ENCODE results near the gene APLNR.

APLNR gene

GRCh38 chr11:57230791-57231538 is 6.1 kb downstream of the APLNR start:
- WGBS: 54% methylated on average over 18 of the region's 18 CpGs
- Histone ChIP-seq H3K4me3 (ENCODE audit: low read length) (no peak overlapping the region), H3K4me1 (ENCODE audit: insufficient read depth, low read length) (peaks cover 9% of the 10 kb centered on the region; the same call in 1 of the 2 replicates), H3K27ac (ENCODE audit: low read depth, low read length) (no peak overlapping the region), H3K9ac (ENCODE audit: low read depth, low read length) (no peak overlapping the region), H3K36me3 (ENCODE audit: insufficient read depth, low read length) (no peaks in the 10 kb centered on the region), H3K9me3 (ENCODE audit: insufficient read depth, low read depth, low read length) (no peaks in the 10 kb centered on the region), H3K27me3 (ENCODE audit: insufficient read depth, low read length) (0 out of 2 replicates have a peak, but pooled peaks cover 5% of the 10 kb centered on the region)

- no peak overlapping the region for H3K4me3 ChIP-seq (ENCODE audit: low read length)
- WGBS: 80% methylated on average over 5 of the region's 5 CpGs
- no peak overlapping the region for H3K27ac ChIP-seq (ENCODE audit: low read depth, low read length)
- peaks cover 9% of the 10 kb centered on the region; the same call in 1 of the 2 replicates for H3K4me1 ChIP-seq (ENCODE audit: insufficient read depth, low read length)
- no peaks in the 10 kb centered on the region for H3K36me3 ChIP-seq (ENCODE audit: insufficient read depth, low read length)
- no peaks in the 10 kb centered on the region for H3K9me3 ChIP-seq (ENCODE audit: insufficient read depth, low read depth, low read length)
- 0 out of 2 replicates have a peak, but pooled peaks cover 5% of the 10 kb centered on the region for H3K27me3 ChIP-seq (ENCODE audit: insufficient read depth, low read length)
- H3K9ac ChIP-seq (ENCODE audit: low read depth, low read length): no peak overlapping the region
Observed at GRCh38 chr11:57230316-57230715, 6.7 kb downstream of the APLNR start.

GRCh38 chr11:57228600-57228999 is 8.4 kb downstream of the APLNR start:
- Histone ChIP-seq H3K9ac (ENCODE audit: low read depth, low read length) (no peak overlapping the region), H3K27me3 (ENCODE audit: insufficient read depth, low read length) (0 out of 2 replicates have a peak, but pooled peaks cover 5% of the 10 kb centered on the region), H3K4me1 (ENCODE audit: insufficient read depth, low read length) (peaks cover 9% of the 10 kb centered on the region; the same call in 1 of the 2 replicates), H3K9me3 (ENCODE audit: insufficient read depth, low read depth, low read length) (no peaks in the 10 kb centered on the region), H3K4me3 (ENCODE audit: low read length) (no peak overlapping the region), H3K36me3 (ENCODE audit: insufficient read depth, low read length) (no peaks in the 10 kb centered on the region), H3K27ac (ENCODE audit: low read depth, low read length) (no peak overlapping the region)
- 53% methylated on average over 3 of the region's 3 CpGs for WGBS

- Histone ChIP-seq H3K9me3 (ENCODE audit: insufficient read depth, low read depth, low read length) (no peaks in the 10 kb centered on the region), H3K4me3 (ENCODE audit: low read length) (no peak overlapping the region), H3K27me3 (ENCODE audit: insufficient read depth, low read length) (no peaks in the 10 kb centered on the region), H3K9ac (ENCODE audit: low read depth, low read length) (no peak overlapping the region), H3K27ac (ENCODE audit: low read depth, low read length) (no peak overlapping the region), H3K36me3 (ENCODE audit: insufficient read depth, low read length) (no peaks in the 10 kb centered on the region), H3K4me1 (ENCODE audit: insufficient read depth, low read length) (peaks cover 4% of the 10 kb centered on the region; the same call in 1 of the 2 replicates)
Observed at GRCh38 chr11:57224537-57224936, 12.5 kb downstream of the APLNR start.

GRCh38 chr11:57224128-57224527 is 12.9 kb downstream of the APLNR start:
- Histone ChIP-seq H3K4me3 (ENCODE audit: low read length) (no peak overlapping the region), H3K9me3 (ENCODE audit: insufficient read depth, low read depth, low read length) (no peaks in the 10 kb centered on the region), H3K36me3 (ENCODE audit: insufficient read depth, low read length) (no peaks in the 10 kb centered on the region), H3K27me3 (ENCODE audit: insufficient read depth, low read length) (no peaks in the 10 kb centered on the region), H3K27ac (ENCODE audit: low read depth, low read length) (no peak overlapping the region), H3K9ac (ENCODE audit: low read depth, low read length) (no peak overlapping the region), H3K4me1 (ENCODE audit: insufficient read depth, low read length) (peaks cover 4% of the 10 kb centered on the region; the same call in 1 of the 2 replicates)
- 72% methylated on average over 2 of the region's 2 CpGs for whole genome bisulfite sequencing

GRCh38 chr11:57223601-57224000 is 13.4 kb downstream of the APLNR start:
- Histone ChIP-seq H3K9me3 (ENCODE audit: insufficient read depth, low read depth, low read length) (no peaks in the 10 kb centered on the region), H3K4me1 (ENCODE audit: insufficient read depth, low read length) (peaks cover 4% of the 10 kb centered on the region; the same call in 1 of the 2 replicates), H3K9ac (ENCODE audit: low read depth, low read length) (no peak overlapping the region), H3K36me3 (ENCODE audit: insufficient read depth, low read length) (no peaks in the 10 kb centered on the region), H3K27ac (ENCODE audit: low read depth, low read length) (no peak overlapping the region), H3K27me3 (ENCODE audit: insufficient read depth, low read length) (no peaks in the 10 kb centered on the region), H3K4me3 (ENCODE audit: low read length) (no peak overlapping the region)
- 91% methylated on average over 3 of the region's 3 CpGs for WGBS

GRCh38 chr11:57222239-57222638 is 14.8 kb downstream of the APLNR start:
- Histone ChIP-seq H3K4me1 (ENCODE audit: insufficient read depth, low read length) (peaks cover 4% of the 10 kb centered on the region; the same call in 1 of the 2 replicates), H3K27me3 (ENCODE audit: insufficient read depth, low read length) (no peaks in the 10 kb centered on the region)
- WGBS: 39% methylated on average over 1 of the region's 1 CpG

GRCh38 chr11:57219021-57219627 is 17.9 kb downstream of the APLNR start:
- no peaks in the 10 kb centered on the region for H3K9me3 ChIP-seq (ENCODE audit: insufficient read depth, low read depth, low read length)
- H3K9ac ChIP-seq (ENCODE audit: low read depth, low read length): no peak overlapping the region
- H3K4me1 ChIP-seq (ENCODE audit: insufficient read depth, low read length): peaks cover 10% of the 10 kb centered on the region
- no peaks in the 10 kb centered on the region for H3K27me3 ChIP-seq (ENCODE audit: insufficient read depth, low read length)
- H3K36me3 ChIP-seq (ENCODE audit: insufficient read depth, low read length): no peaks in the 10 kb centered on the region
- no peak overlapping the region for H3K4me3 ChIP-seq (ENCODE audit: low read length)
- H3K27ac ChIP-seq (ENCODE audit: low read depth, low read length): no peak overlapping the region
- WGBS: 92% methylated on average over 6 of the region's 6 CpGs

More at GRCh38 chr11:57222239-57222638, 14.8 kb downstream of the APLNR start:
- no peak overlapping the region for H3K27ac ChIP-seq (ENCODE audit: low read depth, low read length)
- H3K36me3 ChIP-seq (ENCODE audit: insufficient read depth, low read length): no peaks in the 10 kb centered on the region
- H3K9me3 ChIP-seq (ENCODE audit: insufficient read depth, low read depth, low read length): no peaks in the 10 kb centered on the region
- no peak overlapping the region for H3K4me3 ChIP-seq (ENCODE audit: low read length)
- H3K9ac ChIP-seq (ENCODE audit: low read depth, low read length): no peak overlapping the region

- 82% methylated on average over 4 of the region's 4 CpGs for WGBS
Observed at GRCh38 chr11:57217053-57217452, 20.0 kb downstream of the APLNR start.

GRCh38 chr11:57216463-57216862 is 20.6 kb downstream of the APLNR start:
- H3K4me1 ChIP-seq (ENCODE audit: insufficient read depth, low read length): peaks cover 21% of the 10 kb centered on the region
- H3K27ac ChIP-seq (ENCODE audit: low read depth, low read length): no peak overlapping the region
- H3K27me3 ChIP-seq (ENCODE audit: insufficient read depth, low read length): no peaks in the 10 kb centered on the region
- no peaks in the 10 kb centered on the region for H3K36me3 ChIP-seq (ENCODE audit: insufficient read depth, low read length)
- no peak overlapping the region for H3K4me3 ChIP-seq (ENCODE audit: low read length)
- no peak overlapping the region for H3K9ac ChIP-seq (ENCODE audit: low read depth, low read length)
- 85% methylated on average over 4 of the region's 4 CpGs for WGBS
- no peaks in the 10 kb centered on the region for H3K9me3 ChIP-seq (ENCODE audit: insufficient read depth, low read depth, low read length)

More at GRCh38 chr11:57217053-57217452, 20.0 kb downstream of the APLNR start:
- Histone ChIP-seq H3K9me3 (ENCODE audit: insufficient read depth, low read depth, low read length) (no peaks in the 10 kb centered on the region), H3K27me3 (ENCODE audit: insufficient read depth, low read length) (no peaks in the 10 kb centered on the region), H3K36me3 (ENCODE audit: insufficient read depth, low read length) (no peaks in the 10 kb centered on the region), H3K4me3 (ENCODE audit: low read length) (no peak overlapping the region), H3K9ac (ENCODE audit: low read depth, low read length) (no peak overlapping the region), H3K27ac (ENCODE audit: low read depth, low read length) (no peak overlapping the region), H3K4me1 (ENCODE audit: insufficient read depth, low read length) (peaks cover 21% of the 10 kb centered on the region)

- WGBS: 83% methylated on average over 3 of the region's 3 CpGs
- Histone ChIP-seq H3K4me1 (ENCODE audit: insufficient read depth, low read length) (peaks cover 31% of the 10 kb centered on the region), H3K9ac (ENCODE audit: low read depth, low read length) (peak overlapping the region; percentile 22; the same call in 1 of the 2 replicates), H3K4me3 (ENCODE audit: low read length) (no peak overlapping the region), H3K9me3 (ENCODE audit: insufficient read depth, low read depth, low read length) (no peaks in the 10 kb centered on the region), H3K27me3 (ENCODE audit: insufficient read depth, low read length) (no peaks in the 10 kb centered on the region), H3K36me3 (ENCODE audit: insufficient read depth, low read length) (no peaks in the 10 kb centered on the region), H3K27ac (ENCODE audit: low read depth, low read length) (0 out of 2 replicates have a peak overlapping the region, but pooled peaks have one; percentile 3)
Observed at GRCh38 chr11:57214494-57214893, 22.6 kb downstream of the APLNR start.
